Measurements from ENCODE around the gene AKR1D1.
"Not testable (repeated sequence)": the region's sequence is repeated elsewhere in the genome, so short reads cannot be mapped to it uniquely, and the experiment has no call there.

The AKR1D1 gene

GRCh38 chr7:138122162-138122561 lies 45.9 kb downstream of the AKR1D1 start:
- DNase-seq (ENCODE audit: low read depth) = no peak

GRCh38 chr7:138125119-138125518 lies 48.9 kb downstream of the AKR1D1 start:
- peak; percentile 52 for DNase-seq (ENCODE audit: low read depth)

- peak; percentile 38 for DNase-seq (ENCODE audit: low read depth)
Observed at GRCh38 chr7:138125598-138126111, 49.4 kb downstream of the AKR1D1 start.

- DNase-seq (ENCODE audit: low read depth) = peak; percentile 64
Observed at GRCh38 chr7:138126928-138127327, 50.7 kb downstream of the AKR1D1 start.

- no peak for DNase-seq (ENCODE audit: low read depth)
Observed at GRCh38 chr7:138127996-138128395, 51.7 kb downstream of the AKR1D1 start.

- no peak for DNase-seq (ENCODE audit: low read depth)
Observed at GRCh38 chr7:138129551-138130165, 53.4 kb downstream of the AKR1D1 start.

- no peak for DNase-seq (ENCODE audit: low read depth)
Observed at GRCh38 chr7:138137423-138138171, 61.3 kb downstream of the AKR1D1 start.

GRCh38 chr7:138138244-138138643 lies 62.0 kb downstream of the AKR1D1 start:
- DNase-seq (ENCODE audit: low read depth) = no peak

GRCh38 chr7:138142583-138143201 lies 66.4 kb downstream of the AKR1D1 start:
- no peak for DNase-seq (ENCODE audit: low read depth)

- no peak for DNase-seq (ENCODE audit: low read depth)
Observed at GRCh38 chr7:138144958-138145357, 68.7 kb downstream of the AKR1D1 start.

- DNase-seq (ENCODE audit: low read depth) = not testable (repeated sequence)
Observed at GRCh38 chr7:138146221-138146620, 70.0 kb downstream of the AKR1D1 start.

- DNase-seq (ENCODE audit: low read depth) = not testable (repeated sequence)
Observed at GRCh38 chr7:138146757-138147734, 70.8 kb downstream of the AKR1D1 start.

GRCh38 chr7:138151731-138152577 lies 75.7 kb downstream of the AKR1D1 start:
- DNase-seq (ENCODE audit: low read depth) = peak; percentile 74

- DNase-seq (ENCODE audit: low read depth) = peak; percentile 93
Observed at GRCh38 chr7:138154661-138155060, 78.4 kb downstream of the AKR1D1 start.

- no peak for DNase-seq (ENCODE audit: low read depth)
Observed at GRCh38 chr7:138157702-138158101, 81.4 kb downstream of the AKR1D1 start.

GRCh38 chr7:138158739-138159528 lies 82.7 kb downstream of the AKR1D1 start:
- no peak for DNase-seq (ENCODE audit: low read depth)

GRCh38 chr7:138161600-138162081 lies 85.4 kb downstream of the AKR1D1 start:
- DNase-seq (ENCODE audit: low read depth) = peak; percentile 92

- no peak for DNase-seq (ENCODE audit: low read depth)
Observed at GRCh38 chr7:138162236-138162635, 86.0 kb downstream of the AKR1D1 start.

- no peak for DNase-seq (ENCODE audit: low read depth)
Observed at GRCh38 chr7:138163800-138164199, 87.5 kb downstream of the AKR1D1 start.

- DNase-seq (ENCODE audit: low read depth) = no peak
Observed at GRCh38 chr7:138164804-138165203, 88.5 kb downstream of the AKR1D1 start.
